ENCODE data around the gene ANKIB1.

DNA sequence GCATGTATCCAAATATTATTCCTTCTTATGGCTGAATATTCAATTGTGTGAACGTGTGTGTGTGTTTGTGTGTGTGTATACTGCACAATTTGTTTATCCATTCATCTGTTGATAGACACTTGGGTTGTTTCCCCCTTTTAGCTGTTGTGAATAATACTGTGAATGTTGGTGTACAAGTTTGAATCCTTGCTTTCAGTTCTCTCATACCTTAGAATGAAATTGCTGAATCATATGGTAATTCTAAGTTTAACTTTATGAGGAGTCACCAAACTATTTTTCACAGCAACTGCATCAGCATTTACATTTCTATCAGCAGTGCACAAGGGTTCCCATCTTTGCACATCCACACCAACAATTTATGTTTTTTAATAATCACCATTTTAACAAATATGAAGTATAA is 114.6 kb downstream of the ANKIB1 start:
- TF ChIP-seq, protein P1, sequence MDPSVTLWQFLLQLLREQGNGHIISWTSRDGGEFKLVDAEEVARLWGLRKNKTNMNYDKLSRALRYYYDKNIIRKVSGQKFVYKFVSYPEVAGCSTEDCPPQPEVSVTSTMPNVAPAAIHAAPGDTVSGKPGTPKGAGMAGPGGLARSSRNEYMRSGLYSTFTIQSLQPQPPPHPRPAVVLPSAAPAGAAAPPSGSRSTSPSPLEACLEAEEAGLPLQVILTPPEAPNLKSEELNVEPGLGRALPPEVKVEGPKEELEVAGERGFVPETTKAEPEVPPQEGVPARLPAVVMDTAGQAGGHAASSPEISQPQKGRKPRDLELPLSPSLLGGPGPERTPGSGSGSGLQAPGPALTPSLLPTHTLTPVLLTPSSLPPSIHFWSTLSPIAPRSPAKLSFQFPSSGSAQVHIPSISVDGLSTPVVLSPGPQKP (IDR thresholded peaks at IDR 0.05; ENCODE audit: low read depth, low read length) = no peak
- TF ChIP-seq CTCF (IDR thresholded peaks at IDR 0.05) = no peak
- TF ChIP-seq POLR2A (IDR thresholded peaks at IDR 0.05; ENCODE audit: low read length) = no peak
- TF ChIP-seq NR3C1 (IDR thresholded peaks at IDR 0.05) = no peak
- no peak for TF ChIP-seq KDM5A (IDR thresholded peaks at IDR 0.05)
- TF ChIP-seq JUN (IDR thresholded peaks at IDR 0.05) = no peak
- no peak for TF ChIP-seq HOXA7 (CRISPR knock-in tag; IDR thresholded peaks at IDR 0.05)
- TF ChIP-seq MAZ (IDR thresholded peaks at IDR 0.05; ENCODE audit: borderline replicate concordance, low read depth, low read length) = no peak
- TF ChIP-seq, protein P2, sequence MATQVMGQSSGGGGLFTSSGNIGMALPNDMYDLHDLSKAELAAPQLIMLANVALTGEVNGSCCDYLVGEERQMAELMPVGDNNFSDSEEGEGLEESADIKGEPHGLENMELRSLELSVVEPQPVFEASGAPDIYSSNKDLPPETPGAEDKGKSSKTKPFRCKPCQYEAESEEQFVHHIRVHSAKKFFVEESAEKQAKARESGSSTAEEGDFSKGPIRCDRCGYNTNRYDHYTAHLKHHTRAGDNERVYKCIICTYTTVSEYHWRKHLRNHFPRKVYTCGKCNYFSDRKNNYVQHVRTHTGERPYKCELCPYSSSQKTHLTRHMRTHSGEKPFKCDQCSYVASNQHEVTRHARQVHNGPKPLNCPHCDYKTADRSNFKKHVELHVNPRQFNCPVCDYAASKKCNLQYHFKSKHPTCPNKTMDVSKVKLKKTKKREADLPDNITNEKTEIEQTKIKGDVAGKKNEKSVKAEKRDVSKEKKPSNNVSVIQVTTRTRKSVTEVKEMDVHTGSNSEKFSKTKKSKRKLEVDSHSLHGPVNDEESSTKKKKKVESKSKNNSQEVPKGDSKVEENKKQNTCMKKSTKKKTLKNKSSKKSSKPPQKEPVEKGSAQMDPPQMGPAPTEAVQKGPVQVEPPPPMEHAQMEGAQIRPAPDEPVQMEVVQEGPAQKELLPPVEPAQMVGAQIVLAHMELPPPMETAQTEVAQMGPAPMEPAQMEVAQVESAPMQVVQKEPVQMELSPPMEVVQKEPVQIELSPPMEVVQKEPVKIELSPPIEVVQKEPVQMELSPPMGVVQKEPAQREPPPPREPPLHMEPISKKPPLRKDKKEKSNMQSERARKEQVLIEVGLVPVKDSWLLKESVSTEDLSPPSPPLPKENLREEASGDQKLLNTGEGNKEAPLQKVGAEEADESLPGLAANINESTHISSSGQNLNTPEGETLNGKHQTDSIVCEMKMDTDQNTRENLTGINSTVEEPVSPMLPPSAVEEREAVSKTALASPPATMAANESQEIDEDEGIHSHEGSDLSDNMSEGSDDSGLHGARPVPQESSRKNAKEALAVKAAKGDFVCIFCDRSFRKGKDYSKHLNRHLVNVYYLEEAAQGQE (IDR thresholded peaks at IDR 0.05) = no peak
- TF ChIP-seq HOXB13 (CRISPR knock-in tag; IDR thresholded peaks at IDR 0.05; ENCODE audit: low read depth) = no peak
- TF ChIP-seq, protein P3, sequence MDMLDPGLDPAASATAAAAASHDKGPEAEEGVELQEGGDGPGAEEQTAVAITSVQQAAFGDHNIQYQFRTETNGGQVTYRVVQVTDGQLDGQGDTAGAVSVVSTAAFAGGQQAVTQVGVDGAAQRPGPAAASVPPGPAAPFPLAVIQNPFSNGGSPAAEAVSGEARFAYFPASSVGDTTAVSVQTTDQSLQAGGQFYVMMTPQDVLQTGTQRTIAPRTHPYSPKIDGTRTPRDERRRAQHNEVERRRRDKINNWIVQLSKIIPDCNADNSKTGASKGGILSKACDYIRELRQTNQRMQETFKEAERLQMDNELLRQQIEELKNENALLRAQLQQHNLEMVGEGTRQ (IDR thresholded peaks at IDR 0.05) = no peak
- no peak for TF ChIP-seq SMC3 (IDR thresholded peaks at IDR 0.05)
- TF ChIP-seq RFX5 (IDR thresholded peaks at IDR 0.05) = no peak

Data from A549 (cell line).